Vagina (tissue), 2 donors: Measurements from ENCODE around the gene RAB9B. TPM values are rescaled to one million over a fixed set of nuclear protein-coding genes. Genes with fewer than 3 reads are reported as not detected.

ENCODE experiments used
- DNase-seq, 2 donors: peaks; one replicate each; pipeline ENCODE4 v3.0.0-alpha.2; 2017; ENCODE audit errors: extremely low spot score in 2 of 2
- H3K27ac ChIP-seq: fragments of 200-600 bp; sonication (generic); one replicate; pipeline ENCODE4 v1.5.1; 2019
- H3K27me3 ChIP-seq: fragments of 200-600 bp; sonication (generic); one replicate; pipeline ENCODE4 v1.5.1; 2019
- H3K36me3 ChIP-seq, 2 donors: fragments of 200-600 bp; sonication (generic); one replicate each; pipeline ENCODE4 v1.5.1; 2017 to 2019
- H3K4me1 ChIP-seq: fragments of 200-600 bp; sonication (generic); one replicate; pipeline ENCODE4 v1.5.1; 2019
- H3K4me3 ChIP-seq, 2 donors: fragments of 200-600 bp; sonication (generic); 1 replicate in 1 of 2; 2 replicates in 1 of 2; pipeline ENCODE4 v1.5.1; 2016 to 2019
- H3K9me3 ChIP-seq: fragments of 200-600 bp; sonication (generic); one replicate; pipeline ENCODE4 v1.5.1; 2019
- CTCF ChIP-seq, 3 experiments: fragments of 450-650 bp in 2 of 3; fragments of 200-600 bp in 1 of 3; sonication (generic) in 1 of 3; IDR thresholded peaks; one replicate each; pipeline ENCODE4 v1.5.1; 2017 to 2019; ENCODE audit warnings: antibody characterized with exemption in 3 of 3, mild to moderate bottlenecking in 2 of 3, moderate library complexity in 2 of 3
- POLR2A ChIP-seq, 2 donors: fragments of 450-650 bp; IDR thresholded peaks; one replicate each; pipeline ENCODE4 v1.6.1; 2017; ENCODE audit warnings: antibody characterized with exemption in 2 of 2, mild to moderate bottlenecking in 2 of 2, moderate library complexity in 2 of 2
- POLR2AphosphoS5 ChIP-seq, 2 donors: sonication (generic); formaldehyde crosslinking; IDR thresholded peaks; one replicate each; pipeline ENCODE4 v1.9.0; 2017; ENCODE audit warnings: antibody characterized with exemption in 2 of 2, mild to moderate bottlenecking in 2 of 2, low read depth in 1 of 2; ENCODE audit not compliant: insufficient read depth in 1 of 2
- intact Hi-C: fragments of 100-400 bp; cut with DNase I; formaldehyde crosslinking; loops from one replicate; pipeline ENCODE4 v1.15.1; 2023
- total RNA-seq: library from RNA; depleted of rRNA; stranded (reverse); fragments of >200 nt; gene quantifications from one replicate; pipeline ENCODE4 v1.2.3, GENCODE V29; 2016

Gene RAB9B
- total RNA-seq, 1 donor from 2014 or later, result 0.98 TPM

GRCh38 chrX:103846386-103846785 is 14.3 kb upstream of the RAB9B start:
- intact Hi-C loops, result no loop called here
- Histone ChIP-seq H3K4me1 (no peaks in the 10 kb centered on the region), H3K4me3 (no peak overlapping the region), H3K36me3 (no peaks in the 10 kb centered on the region), H3K27ac (no peak overlapping the region), H3K27me3 (no peaks in the 10 kb centered on the region), H3K9me3 (no peaks in the 10 kb centered on the region)
- no peak for TF ChIP-seq POLR2AphosphoS5 (IDR thresholded peaks at IDR 0.05; ENCODE audit: insufficient read depth in 1 of 2, low read depth in 1 of 2)
- no peak for TF ChIP-seq POLR2A (IDR thresholded peaks at IDR 0.05)
- TF ChIP-seq CTCF (IDR thresholded peaks at IDR 0.05), result no peak
- DNase-seq, result no peak

GRCh38 chrX:103845165-103845653 is 13.2 kb upstream of the RAB9B start:
- TF ChIP-seq POLR2AphosphoS5 (IDR thresholded peaks at IDR 0.05; ENCODE audit: insufficient read depth in 1 of 2, low read depth in 1 of 2) (peak in 1 of 2 donors; percentile 20), CTCF (IDR thresholded peaks at IDR 0.05) (peak; percentile 46 to 60 (median 55)), POLR2A (IDR thresholded peaks at IDR 0.05) (no peak)
- no peak for DNase-seq
- Histone ChIP-seq H3K27me3 (no peaks in the 10 kb centered on the region), H3K4me3 (no peak overlapping the region), H3K36me3 (no peaks in the 10 kb centered on the region), H3K9me3 (no peaks in the 10 kb centered on the region), H3K27ac (no peak overlapping the region), H3K4me1 (no peaks in the 10 kb centered on the region)
- intact Hi-C loops, result no loop called here

GRCh38 chrX:103839404-103839803 is 7.3 kb upstream of the RAB9B start:
- no peak overlapping the region for H3K4me3 ChIP-seq
- no peak for DNase-seq
- intact Hi-C loops, result no loop called here
- no peaks in the 10 kb centered on the region for H3K9me3 ChIP-seq
- H3K27ac ChIP-seq, result no peak overlapping the region
- no peaks in the 10 kb centered on the region for H3K4me1 ChIP-seq
- H3K27me3 ChIP-seq, result no peaks in the 10 kb centered on the region
- H3K36me3 ChIP-seq, result no peaks in the 10 kb centered on the region
- TF ChIP-seq POLR2A (IDR thresholded peaks at IDR 0.05) (no peak), POLR2AphosphoS5 (IDR thresholded peaks at IDR 0.05; ENCODE audit: insufficient read depth in 1 of 2, low read depth in 1 of 2) (no peak), CTCF (IDR thresholded peaks at IDR 0.05) (no peak)

- Histone ChIP-seq H3K36me3 (no peaks in the 10 kb centered on the region), H3K4me3 (peak overlapping the region; percentile 54 to 58), H3K9me3 (no peaks in the 10 kb centered on the region), H3K27me3 (no peaks in the 10 kb centered on the region), H3K27ac (peak overlapping the region; percentile 60), H3K4me1 (peaks cover 8% of the 10 kb centered on the region)
- no peak for DNase-seq
- intact Hi-C loops, result no loop called here
- TF ChIP-seq POLR2AphosphoS5 (IDR thresholded peaks at IDR 0.05; ENCODE audit: insufficient read depth in 1 of 2, low read depth in 1 of 2), result no peak
- TF ChIP-seq POLR2A (IDR thresholded peaks at IDR 0.05), result no peak
- TF ChIP-seq CTCF (IDR thresholded peaks at IDR 0.05), result no peak
Observed at GRCh38 chrX:103831342-103831802, 685 bp downstream of the RAB9B start.

GRCh38 chrX:103830848-103831247 is 1.2 kb downstream of the RAB9B start:
- no peak for DNase-seq
- H3K4me3 ChIP-seq, result no peak overlapping the region
- TF ChIP-seq CTCF (IDR thresholded peaks at IDR 0.05) (no peak), POLR2A (IDR thresholded peaks at IDR 0.05) (no peak), POLR2AphosphoS5 (IDR thresholded peaks at IDR 0.05; ENCODE audit: insufficient read depth in 1 of 2, low read depth in 1 of 2) (no peak)
- intact Hi-C loops, result no loop called here
- no peaks in the 10 kb centered on the region for H3K9me3 ChIP-seq
- no peaks in the 10 kb centered on the region for H3K27me3 ChIP-seq
- no peak overlapping the region for H3K27ac ChIP-seq
- no peaks in the 10 kb centered on the region for H3K36me3 ChIP-seq
- H3K4me1 ChIP-seq, result peaks cover 8% of the 10 kb centered on the region
